ENCODE results near the gene LRRC59. TPM values are rescaled to one million over a fixed set of nuclear protein-coding genes. Genes with fewer than 3 reads are reported as not detected.

LRRC59 gene
- total and polyA plus RNA-seq, 2 of the 13 experiments (the other 11 are each of a cell fraction or from before 2014, with no cell fraction given), result 87.3 to 222 TPM

DNA sequence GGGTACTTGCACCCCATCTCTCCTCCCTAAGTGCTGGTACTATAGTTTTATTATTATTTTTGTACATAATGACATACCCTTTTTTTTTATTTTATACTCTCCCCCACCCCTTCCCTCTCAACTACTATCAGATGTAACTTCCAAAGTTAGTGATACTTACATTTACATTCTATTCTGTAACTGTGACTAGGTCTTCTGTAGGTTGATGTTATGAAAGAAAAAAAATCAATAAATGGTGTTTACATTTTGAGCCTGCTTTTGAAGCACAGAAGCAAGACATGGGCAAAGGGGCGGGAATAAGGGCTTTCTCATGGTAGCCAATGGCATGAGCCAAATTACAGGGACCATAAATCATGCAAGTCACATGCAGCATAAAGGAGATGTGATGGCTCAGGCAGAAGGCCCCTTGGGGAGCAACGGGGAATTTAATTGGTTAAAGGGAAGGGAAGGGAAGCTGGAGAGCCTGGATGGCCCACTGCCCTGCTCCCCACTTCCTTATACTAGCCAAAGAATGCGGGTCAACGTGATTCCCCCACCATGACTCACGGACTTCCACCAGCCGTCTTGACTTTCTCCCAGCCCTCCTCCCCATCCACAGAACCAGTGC lies 26.3 kb upstream of the LRRC59 start (continued):
- TF ChIP-seq MEF2D (CRISPR knock-in tag; IDR thresholded peaks at IDR 0.05) (no peak), SETDB1 (CRISPR knock-in tag; IDR thresholded peaks at IDR 0.05; ENCODE audit: borderline replicate concordance) (no peak), KMT2B (CRISPR knock-in tag; IDR thresholded peaks at IDR 0.05) (peak; percentile 55; the same call in 1 of the 2 replicates), U2AF2 (IDR thresholded peaks at IDR 0.05; ENCODE audit: low read depth, low read length) (no peak), ZNF589 (CRISPR knock-in tag; conservative IDR thresholded peaks at IDR 0.05) (no peak), DNMT1 (CRISPR knock-in tag; IDR thresholded peaks at IDR 0.05) (no peak), ZNF766 (CRISPR knock-in tag; IDR thresholded peaks at IDR 0.05; ENCODE audit: borderline replicate concordance) (no peak), RFX3 (CRISPR knock-in tag; IDR thresholded peaks at IDR 0.05) (no peak), PRMT3 (CRISPR knock-in tag; IDR thresholded peaks at IDR 0.05; ENCODE audit: borderline replicate concordance, low read depth) (no peak), FOXP1 (IDR thresholded peaks at IDR 0.05) (peak; percentile 23; the same call in 1 of the 2 replicates), FOXP1 (CRISPR knock-in tag; IDR thresholded peaks at IDR 0.05) (peak; percentile 87), ZKSCAN1 (IDR thresholded peaks at IDR 0.05; ENCODE audit: low read length) (no peak), HCFC1 (IDR thresholded peaks at IDR 0.05; ENCODE audit: low read depth, low read length) (no peak), ZNF772 (CRISPR knock-in tag; IDR thresholded peaks at IDR 0.05) (no peak), HNRNPL (IDR thresholded peaks at IDR 0.05; ENCODE audit: low read depth, low read length) (no peak), RBM39 (IDR thresholded peaks at IDR 0.05; ENCODE audit: low read depth, low read length, poor library complexity, severe bottlenecking) (no peak), SKI (IDR thresholded peaks at IDR 0.05; ENCODE audit: partially characterized antibody) (peak; percentile 56), MEIS1 (CRISPR knock-in tag; IDR thresholded peaks at IDR 0.05; ENCODE audit: borderline replicate concordance) (peak; percentile 97), SYNCRIP (IDR thresholded peaks at IDR 0.05; ENCODE audit: insufficient read depth, low read depth, low read length) (no peak), AGO2 (optimal IDR thresholded peaks at IDR 0.05; ENCODE audit: low read depth, low read length) (no peak), RELA (CRISPR knock-in tag; IDR thresholded peaks at IDR 0.05) (no peak), ZNF12 (CRISPR knock-in tag; IDR thresholded peaks at IDR 0.05) (peak; percentile 62; the same call in 1 of the 2 replicates), U2AF1 (optimal IDR thresholded peaks at IDR 0.05; ENCODE audit: low read depth, low read length) (no peak), SMC3 (IDR thresholded peaks at IDR 0.05; ENCODE audit: low read length) (no peak; the same call in 1 of the 2 replicates), TP53 (CRISPR knock-in tag; conservative IDR thresholded peaks at IDR 0.05) (no peak), DDIT3 (CRISPR knock-in tag; IDR thresholded peaks at IDR 0.05) (no peak), RBM22 (optimal IDR thresholded peaks at IDR 0.05; ENCODE audit: low read length) (no peak), NFRKB (IDR thresholded peaks at IDR 0.05) (no peak), ZNF557 (CRISPR knock-in tag; IDR thresholded peaks at IDR 0.05) (0 out of 2 replicates have a peak, but pooled peaks have one; percentile 20), FIP1L1 (IDR thresholded peaks at IDR 0.05; ENCODE audit: borderline replicate concordance, insufficient read depth, low read depth, low read length) (no peak), ZNF891 (CRISPR knock-in tag; IDR thresholded peaks at IDR 0.05) (no peak), MBNL3 (CRISPR knock-in tag; conservative IDR thresholded peaks at IDR 0.05) (no peak), KLF6 (CRISPR knock-in tag; IDR thresholded peaks at IDR 0.05) (peak; percentile 91; the same call in 1 of the 2 replicates), GABPB1 (CRISPR knock-in tag; IDR thresholded peaks at IDR 0.05) (no peak), CBX5 (CRISPR knock-in tag; IDR thresholded peaks at IDR 0.05; ENCODE audit: borderline replicate concordance) (no peak)
- TF ChIP-seq, protein P1, sequence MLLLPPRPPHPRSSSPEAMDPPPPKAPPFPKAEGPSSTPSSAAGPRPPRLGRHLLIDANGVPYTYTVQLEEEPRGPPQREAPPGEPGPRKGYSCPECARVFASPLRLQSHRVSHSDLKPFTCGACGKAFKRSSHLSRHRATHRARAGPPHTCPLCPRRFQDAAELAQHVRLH (CRISPR knock-in tag; IDR thresholded peaks at IDR 0.05; ENCODE audit: borderline replicate concordance, low read depth), result peak; percentile 32; the same call in 1 of the 2 replicates

All from HepG2 (cell line).